Stimulated activated naive CD4-positive, alpha-beta T cell treated with Interleukin-2 at 50 U/mL for 16 hours (primary cell): ENCODE measurements around the gene UAP1L1.
"Not testable (repeated sequence)": the region's sequence is repeated elsewhere in the genome, so short reads cannot be mapped to it uniquely, and the experiment has no call there.

Source experiments
- DNase-seq: peaks from one replicate; lab custom pipeline; 2025; lab: John Stamatoyannopoulos, UW

The UAP1L1 gene

DNA sequence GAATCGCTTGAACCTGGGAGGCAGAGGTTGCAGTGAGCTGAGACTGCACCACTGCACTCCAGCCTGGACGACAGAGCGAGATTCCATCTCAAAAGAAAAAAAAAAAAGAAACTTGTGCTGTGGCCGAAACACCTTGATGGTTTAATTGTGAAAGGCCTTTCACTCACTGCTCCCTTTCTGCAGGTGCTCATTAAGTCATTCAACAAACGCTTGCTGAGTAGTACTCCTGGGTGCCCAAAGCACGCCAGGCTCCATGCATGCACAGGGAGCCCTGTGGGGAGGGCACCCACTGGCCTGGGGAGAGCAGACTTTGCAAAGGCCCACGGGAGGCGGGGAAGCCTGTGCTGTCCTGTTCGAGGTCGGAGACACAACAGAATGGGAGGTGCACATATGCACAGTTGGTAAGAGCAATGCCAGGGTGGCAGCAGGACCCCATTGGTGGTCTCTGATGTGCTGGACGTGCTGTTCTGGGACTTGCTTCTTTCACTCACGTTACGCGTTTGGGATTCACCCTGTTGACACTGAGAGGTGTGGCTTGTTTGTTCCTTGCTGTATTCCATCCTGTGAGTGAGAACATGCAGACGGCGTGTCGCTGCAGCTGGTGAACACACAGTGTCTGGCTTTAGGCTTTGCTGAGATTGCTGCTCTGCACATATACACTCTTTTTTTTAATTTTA, 20.4 kb upstream of the UAP1L1 start:
- DNase-seq: no peak

DNA sequence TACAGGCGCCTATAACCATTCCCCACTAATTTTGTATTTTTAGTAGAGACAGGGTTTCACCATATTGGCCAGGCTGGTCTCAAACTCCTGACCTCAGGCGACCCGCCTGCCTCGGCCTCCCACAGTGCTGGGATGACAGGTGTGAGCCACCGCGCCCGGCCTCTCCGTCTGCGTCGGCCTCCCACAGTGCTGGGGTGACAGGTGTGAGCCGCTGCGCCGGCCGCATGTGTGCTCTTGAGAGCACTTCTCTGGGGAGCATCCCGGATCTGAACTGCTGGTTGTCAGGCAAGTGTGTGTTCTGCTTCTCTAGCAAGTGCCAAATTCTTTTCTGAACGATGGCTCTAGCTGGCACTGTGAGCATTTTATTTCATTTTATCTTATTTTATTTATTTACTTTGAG, 19.8 kb upstream of the UAP1L1 start:
- no peak for DNase-seq

DNA sequence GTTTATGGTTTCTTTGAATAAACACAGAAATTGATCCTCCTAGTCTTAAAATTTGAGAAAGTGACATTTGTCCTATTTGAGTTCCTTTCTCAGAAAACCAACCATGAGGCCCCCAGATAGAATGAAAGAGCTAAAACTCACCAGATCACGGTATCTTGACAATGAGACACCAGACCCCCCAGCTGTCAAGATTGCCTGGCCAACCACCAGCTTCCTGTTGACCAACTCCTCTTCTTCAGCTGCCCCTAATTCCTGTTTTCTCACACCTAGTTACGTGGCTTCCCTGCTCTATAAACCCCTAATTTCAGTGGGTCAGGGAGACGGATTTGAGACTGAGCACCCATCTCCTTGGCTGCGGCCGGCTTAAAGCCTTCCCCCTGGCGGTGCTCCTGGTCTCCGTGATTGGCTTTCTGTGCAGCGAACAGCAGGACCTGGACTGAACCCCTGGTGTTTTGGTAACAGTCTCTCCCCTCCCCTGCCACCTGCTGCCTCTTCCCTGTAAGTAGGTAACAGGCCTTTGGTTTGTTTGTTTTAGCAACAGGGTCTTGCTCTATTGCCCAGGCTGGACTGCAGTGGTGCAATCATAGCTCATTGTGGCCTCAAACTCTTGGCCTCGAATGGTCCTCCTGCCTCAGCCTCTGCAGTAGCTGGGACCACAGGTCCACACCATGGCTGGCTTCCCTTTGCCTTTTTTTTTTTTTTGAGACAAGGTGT, 18.6 kb upstream of the UAP1L1 start:
- DNase-seq: no peak

GRCh38 chr9:137062384-137062783, 14.9 kb upstream of the UAP1L1 start:
- no peak for DNase-seq

- DNase-seq: not testable (repeated sequence)
These were observed 14.5 kb upstream of the UAP1L1 start for GRCh38 chr9:137062798-137063197.

GRCh38 chr9:137063311-137064026, 13.8 kb upstream of the UAP1L1 start:
- no peak for DNase-seq

DNA sequence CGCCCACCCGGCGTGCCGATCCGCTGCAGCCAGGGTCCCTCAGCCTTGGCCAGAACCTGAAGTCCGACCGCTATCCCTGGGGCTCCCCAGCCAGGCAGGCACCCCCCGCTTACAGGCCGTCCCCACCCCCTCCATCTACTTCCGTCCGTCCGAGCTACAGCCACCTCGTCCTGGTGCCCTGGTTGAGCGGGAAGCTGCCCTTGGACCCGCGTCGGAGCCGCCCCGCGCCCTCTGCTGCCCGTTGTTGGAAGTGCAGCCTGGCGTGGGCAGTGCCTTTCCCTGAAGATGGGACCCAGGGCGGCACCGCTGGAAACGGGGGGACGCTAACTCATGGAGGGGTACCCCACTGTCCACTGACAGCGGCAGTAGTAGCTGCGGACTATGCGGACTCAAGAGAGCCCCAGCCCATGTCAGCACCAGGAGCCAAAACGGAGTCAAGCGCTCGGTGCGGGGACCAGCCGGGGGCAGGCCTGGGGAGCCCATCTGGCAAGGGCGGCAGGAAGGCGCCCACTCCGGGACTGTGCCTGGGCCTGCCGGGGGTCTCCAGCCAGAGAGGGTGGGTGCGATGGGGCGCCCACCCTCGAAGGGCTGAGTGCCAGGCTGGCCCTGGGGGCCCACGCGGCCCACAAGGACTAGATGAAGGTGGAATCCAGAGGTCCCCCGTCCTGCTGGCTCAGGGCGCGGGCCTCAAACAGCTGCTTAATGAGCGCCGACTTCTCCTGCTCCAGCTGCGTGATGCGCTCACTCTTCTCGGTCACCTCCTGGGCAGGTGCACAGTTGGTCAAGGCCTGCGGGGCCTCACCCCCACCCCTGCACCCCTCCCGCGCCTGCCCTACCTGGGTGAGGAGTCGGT, 13.1 kb upstream of the UAP1L1 start:
- DNase-seq: peak; percentile 44

GRCh38 chr9:137064880-137065164, 12.5 kb upstream of the UAP1L1 start:
- DNase-seq: no peak

GRCh38 chr9:137065336-137065967, 11.9 kb upstream of the UAP1L1 start:
- DNase-seq: no peak

- DNase-seq: no peak
These were observed 11.0 kb upstream of the UAP1L1 start for GRCh38 chr9:137066096-137066861.

DNA sequence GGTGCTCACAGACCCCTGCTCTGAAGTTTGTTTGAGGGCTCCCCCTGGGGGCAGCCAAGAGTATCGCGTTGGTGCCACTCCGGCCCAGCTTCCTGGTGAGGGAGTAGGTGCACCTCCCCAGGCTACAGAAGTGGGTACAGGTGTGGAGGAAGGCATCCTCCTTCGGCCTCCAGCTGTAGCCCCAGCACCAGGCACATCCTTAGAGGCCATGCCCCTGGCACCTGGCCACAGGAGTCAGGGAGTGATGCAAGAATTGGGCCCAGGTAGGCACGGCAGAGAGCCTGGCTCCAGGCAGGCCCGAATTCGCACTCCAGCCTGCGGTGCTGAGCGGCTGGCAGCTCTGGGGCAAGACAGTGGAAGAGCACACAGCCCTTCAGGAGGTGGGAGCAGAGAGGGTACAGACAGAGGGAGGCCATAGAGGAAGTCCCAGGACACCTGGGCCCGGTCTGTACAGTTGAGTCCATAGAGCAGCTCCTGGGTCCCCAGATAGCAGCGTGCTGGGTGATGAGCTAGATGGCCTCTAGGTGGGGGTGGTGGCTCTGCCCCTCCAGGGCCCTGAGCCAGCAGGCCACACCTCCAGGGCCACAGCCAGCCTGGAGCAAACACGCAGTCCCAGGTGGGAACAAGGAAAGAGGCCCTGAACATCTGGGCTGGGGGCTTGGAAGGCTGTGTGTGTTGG, 9.3 kb upstream of the UAP1L1 start:
- peak; percentile 76 for DNase-seq

GRCh38 chr9:137068539-137069507, 8.5 kb upstream of the UAP1L1 start:
- DNase-seq: no peak

GRCh38 chr9:137069508-137070091, 7.7 kb upstream of the UAP1L1 start:
- no peak for DNase-seq

DNA sequence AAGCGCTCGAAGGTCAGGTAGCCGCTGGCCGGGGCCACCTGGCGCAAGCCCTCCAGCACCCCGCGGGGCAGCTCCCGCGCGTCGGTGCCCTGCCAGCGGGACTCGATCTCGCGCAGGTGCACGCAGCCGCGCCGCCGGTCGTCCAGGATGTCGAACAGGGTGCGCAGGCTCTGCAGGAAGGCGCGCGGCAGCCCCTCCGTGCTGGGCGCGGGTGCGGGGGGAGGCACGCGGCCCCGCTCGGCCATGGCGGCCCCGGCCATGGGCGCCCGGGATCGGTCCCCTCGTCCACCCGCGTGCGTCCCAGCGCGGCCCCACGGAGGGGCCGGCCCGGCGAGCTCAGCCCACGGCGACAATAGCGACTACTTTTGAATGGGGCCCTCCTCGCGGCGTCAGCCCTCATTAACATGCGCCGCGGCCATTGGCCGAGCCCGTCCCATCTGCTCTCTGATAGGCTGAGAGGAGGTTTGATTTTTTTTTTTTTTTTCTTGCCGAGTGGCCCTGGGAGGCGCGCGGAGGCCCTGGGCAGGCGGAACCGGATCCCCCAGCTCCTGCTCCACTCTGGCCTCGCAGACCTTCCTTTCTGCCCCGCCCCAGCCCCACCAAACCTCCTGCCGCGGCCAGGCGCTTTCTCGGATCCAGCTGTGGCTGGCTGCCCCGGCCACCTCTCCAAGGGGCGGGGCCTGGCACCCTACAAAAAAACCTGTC, 7.0 kb upstream of the UAP1L1 start, which contains the start of gene SAPCD2:
SAPCD2 (minus strand) TSS at position 357 of the 705 bp plus-strand sequence; CDS start at position 260, 97 bp downstream.
- peak; percentile 84 for DNase-seq

GRCh38 chr9:137070906-137071275, 6.4 kb upstream of the UAP1L1 start:
- no peak for DNase-seq

GRCh38 chr9:137071282-137071681, 6.0 kb upstream of the UAP1L1 start:
- no peak for DNase-seq

GRCh38 chr9:137073992-137074399, 3.3 kb upstream of the UAP1L1 start:
- no peak for DNase-seq

DNA sequence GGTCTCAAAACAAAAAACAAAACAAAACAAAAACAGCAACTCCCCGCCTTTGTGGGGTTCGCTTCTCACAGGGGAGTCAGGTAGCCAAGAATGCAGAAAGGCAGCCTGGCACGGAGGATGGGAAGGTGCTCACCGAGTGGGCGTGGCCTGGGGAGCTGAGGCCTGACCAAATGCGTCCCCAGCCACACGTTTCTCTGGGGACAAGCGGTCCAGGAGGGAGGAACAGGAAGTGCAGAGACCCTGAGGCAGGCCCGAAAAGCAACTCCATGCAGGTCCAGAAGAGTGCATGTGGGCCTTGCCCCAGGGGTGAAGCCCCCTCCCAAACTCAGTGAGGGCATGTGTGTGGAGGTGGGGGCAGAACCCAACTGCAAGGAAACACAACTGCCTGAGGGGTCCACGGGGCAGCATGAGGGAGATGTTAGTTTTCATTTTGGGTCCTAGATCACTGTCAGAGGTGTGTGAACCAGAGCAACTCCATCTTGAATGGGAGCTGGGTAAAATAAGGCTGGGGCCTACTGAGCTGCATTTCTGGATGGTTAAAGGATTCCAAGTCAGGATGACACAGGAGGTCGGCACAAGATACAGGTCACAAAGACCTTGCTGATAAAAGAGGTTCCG, 2.6 kb upstream of the UAP1L1 start:
- no peak for DNase-seq
